MM.1S (cell line): Measurements from ENCODE around the gene DCTN2.

Experiments
- CTCF ChIP-seq: fragments of 300-600 bp; sonication (generic); IDR thresholded peaks from 2 replicates; pipeline ENCODE4 v1.5.1; 2016; ENCODE audit warnings: antibody characterized with exemption, low read length, mixed read lengths
- EZH2 ChIP-seq: fragments of 300-600 bp; sonication (generic); optimal IDR thresholded peaks from 2 replicates; pipeline ENCODE3; 2017; ENCODE audit warnings: low read depth, mild to moderate bottlenecking, antibody characterized with exemption, low read length, mixed read lengths
- EZH2phosphoT487 ChIP-seq: fragments of 300-600 bp; sonication (generic); IDR thresholded peaks from 2 replicates; pipeline ENCODE4 v1.6.1; 2018; ENCODE audit warnings: antibody characterized with exemption, low read length

- TF ChIP-seq CTCF: no peak
- TF ChIP-seq EZH2: no peak
- no peak for TF ChIP-seq EZH2phosphoT487
These were observed 5.9 kb upstream of the DCTN2 start for GRCh38 chr12:57552835-57553313.
